CD14-positive monocyte (primary cell): ENCODE measurements around the gene PMEL. TPM values are rescaled to one million over a fixed set of nuclear protein-coding genes. Genes with fewer than 3 reads are reported as not detected.
"Not testable (repeated sequence)": the region's sequence is repeated elsewhere in the genome, so short reads cannot be mapped to it uniquely, and the experiment has no call there.

Source experiments
- DNase-seq, 3 donors: peaks; one replicate each; pipeline ENCODE4 v3.0.0-alpha.2; 2011 to 2022
- H2AFZ ChIP-seq: 2 replicates; pipeline ENCODE4 v1.6.0; 2012; ENCODE audit warnings: mild to moderate bottlenecking, low read depth, low read length, inconsistent platforms; ENCODE audit not compliant: insufficient read depth, poor library complexity, severe bottlenecking
- H3K27ac ChIP-seq, 2 donors: 1 replicate in 1 of 2; 2 replicates in 1 of 2; pipeline ENCODE4 v1.5.1; 2012 to 2013; ENCODE audit warnings: low read length in 2 of 2, control low read depth in 1 of 2, inconsistent platforms in 1 of 2, low read depth in 1 of 2, mild to moderate bottlenecking in 1 of 2
- H3K27me3 ChIP-seq, 2 donors: one replicate each; pipeline versions ENCODE4 v1.6.0 to v1.6.1; 2011 to 2013; ENCODE audit warnings: low read length in 2 of 2; ENCODE audit not compliant: control insufficient read depth in 2 of 2, insufficient read depth in 2 of 2
- H3K36me3 ChIP-seq, 2 donors: replicated peaks in 1 of 2; 1 replicate in 1 of 2; 2 replicates in 1 of 2; pipeline versions ENCODE4 v1.5.1 to v1.6.1; 2012 to 2013; ENCODE audit warnings: low read length in 2 of 2, control low read depth in 1 of 2, inconsistent platforms in 1 of 2, mild to moderate bottlenecking in 1 of 2; ENCODE audit not compliant: insufficient read depth in 2 of 2, control insufficient read depth in 1 of 2
- H3K4me1 ChIP-seq, 2 donors: 1 replicate in 1 of 2; 2 replicates in 1 of 2; pipeline versions ENCODE4 v1.5.1 to v1.6.1; 2012 to 2013; ENCODE audit warnings: low read length in 2 of 2, control low read depth in 1 of 2, inconsistent platforms in 1 of 2, mild to moderate bottlenecking in 1 of 2, moderate library complexity in 1 of 2; ENCODE audit not compliant: insufficient read depth in 2 of 2, control insufficient read depth in 1 of 2
- H3K4me2 ChIP-seq: replicated peaks from 2 replicates; pipeline ENCODE3; 2012; ENCODE audit warnings: low read length, moderate library complexity, mild to moderate bottlenecking; ENCODE audit not compliant: poor library complexity, severe bottlenecking; ENCODE audit errors: extremely low read depth
- H3K4me3 ChIP-seq, 3 experiments: fragments of 200-600 bp in 1 of 3; sonication (generic) in 1 of 3; replicated peaks in 1 of 3; 1 replicate in 2 of 3; 2 replicates in 1 of 3; pipeline ENCODE4 v1.5.1; 2011 to 2013; ENCODE audit warnings: low read length in 3 of 3, mild to moderate bottlenecking in 3 of 3, control low read depth in 2 of 3, low read depth in 2 of 3, inconsistent platforms in 1 of 3, moderate library complexity in 1 of 3
- H3K79me2 ChIP-seq: 2 replicates; pipeline ENCODE4 v1.6.0; 2012; ENCODE audit warnings: mild to moderate bottlenecking, control low read depth, inconsistent platforms, low read length, moderate library complexity; ENCODE audit not compliant: insufficient read depth
- H3K9ac ChIP-seq: 2 replicates; pipeline ENCODE4 v1.6.0; 2017; ENCODE audit warnings: low read length, mild to moderate bottlenecking; ENCODE audit not compliant: insufficient read depth, poor library complexity, severe bottlenecking
- H3K9me3 ChIP-seq, 2 donors: replicated peaks in 1 of 2; 1 replicate in 1 of 2; 2 replicates in 1 of 2; pipeline versions ENCODE4 v1.5.1 to v1.6.1; 2012 to 2013; ENCODE audit warnings: low read length in 2 of 2, control low read depth in 1 of 2; ENCODE audit not compliant: control insufficient read depth in 1 of 2, insufficient read depth in 1 of 2
- H4K20me1 ChIP-seq: 2 replicates; pipeline ENCODE4 v1.6.0; 2012; ENCODE audit warnings: mild to moderate bottlenecking, low read length, control low read depth, moderate library complexity; ENCODE audit not compliant: insufficient read depth
- H3K27ac Mint-ChIP-seq, 7 donors: one replicate each; pipeline ENCODE4 v1.8.0; 2020; ENCODE audit warnings: mild to moderate bottlenecking in 7 of 7, mixed read lengths in 7 of 7, moderate library complexity in 6 of 7, inconsistent platforms in 2 of 7
- H3K27me3 Mint-ChIP-seq, 3 donors: one replicate each; pipeline ENCODE4 v1.8.0; 2021 to 2022; ENCODE audit warnings: low read depth in 3 of 3, mild to moderate bottlenecking in 3 of 3, mixed read lengths in 3 of 3, moderate library complexity in 3 of 3, inconsistent platforms in 1 of 3
- H3K36me3 Mint-ChIP-seq, 2 donors: one replicate each; pipeline ENCODE4 v1.8.0; 2020; ENCODE audit warnings: mixed read lengths in 2 of 2, inconsistent platforms in 1 of 2, mild to moderate bottlenecking in 1 of 2
- H3K4me1 Mint-ChIP-seq: one replicate; pipeline ENCODE4 v1.8.0; 2020; ENCODE audit warnings: mild to moderate bottlenecking, mixed read lengths
- H3K4me3 Mint-ChIP-seq, 2 donors: one replicate each; pipeline ENCODE4 v1.8.0; 2020; ENCODE audit warnings: mild to moderate bottlenecking in 2 of 2, mixed read lengths in 2 of 2, moderate library complexity in 1 of 2
- H3K9me3 Mint-ChIP-seq, 7 donors: one replicate each; pipeline ENCODE4 v1.8.0; 2020 to 2022; ENCODE audit warnings: mixed read lengths in 7 of 7, mild to moderate bottlenecking in 6 of 7, moderate library complexity in 6 of 7, inconsistent platforms in 2 of 7
- WGBS: methylation state at CpG from one replicate; pipeline ENCODE4 v1.1.5; 2013; ENCODE audit warnings: missing lambda C conversion rate; ENCODE audit not compliant: insufficient coverage; 5-methylcytosine and 5-hydroxymethylcytosine counted together
- intact Hi-C, 2 donors: fragments of 100-400 bp; cut with micrococcal nuclease; formaldehyde crosslinking; loops; one replicate each; pipeline versions ENCODE4 v1.15.0 to v1.15.1; 2023
- polyA plus RNA-seq, 3 donors: library from polyadenylated mRNA; depleted of rRNA in 1 of 3; unstranded in 2 of 3; stranded (reverse) in 1 of 3; fragments of 300-500 nt in 2 of 3; fragments of >200 nt in 1 of 3; fragmentation: Illumina TruSeq in 2 of 3; gene quantifications; 1 replicate in 2 of 3; 2 replicates in 1 of 3; pipeline ENCODE4 v1.2.3, GENCODE V29; 2012 to 2021
- TF ChIP-seq, protein P1 (sequence below): fragments of 200-600 bp; IDR thresholded peaks from one replicate; pipeline ENCODE4 v1.8.0; 2022; ENCODE audit warnings: antibody characterized with exemption, mild to moderate bottlenecking

The PMEL gene
- polyA plus RNA-seq, 3 donors = 0.37 to 0.54 (median 0.40) TPM

DNA sequence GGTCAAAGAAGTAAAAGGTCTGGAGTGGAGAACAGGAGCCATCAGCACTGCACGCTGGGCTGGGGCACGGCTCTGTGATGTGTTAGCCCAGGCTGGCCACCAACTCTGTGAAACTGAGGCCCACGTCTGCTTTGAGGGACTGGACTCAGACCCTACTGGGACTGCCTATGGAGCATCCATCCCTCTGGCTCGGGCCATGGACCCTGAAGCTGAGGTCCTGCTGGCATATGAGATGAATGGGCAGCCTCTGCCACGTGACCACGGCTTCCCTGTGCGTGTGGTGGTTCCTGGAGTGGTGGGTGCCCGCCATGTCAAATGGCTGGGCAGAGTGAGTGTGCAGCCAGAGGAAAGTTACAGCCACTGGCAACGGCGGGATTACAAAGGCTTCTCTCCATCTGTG lies 38.4 kb upstream of the PMEL start:
- no peak overlapping the region for H3K4me2 ChIP-seq
- no peak overlapping the region for H3K9ac ChIP-seq
- no peaks in the 10 kb centered on the region for H4K20me1 ChIP-seq
- H3K36me3 ChIP-seq = peaks cover 17 to 26% of the 10 kb centered on the region in 2 donors
- Mint-ChIP-seq H3K27me3 (peaks cover 0 to 1% (median 0%) of the 10 kb centered on the region in 3 donors), H3K4me3 (no peak overlapping the region), H3K4me1 (peaks cover 32% of the 10 kb centered on the region), H3K36me3 (peaks cover 30 to 46% of the 10 kb centered on the region in 2 donors), H3K9me3 (no peaks in the 10 kb centered on the region), H3K27ac (peak overlapping the region in 4 of 7 donors; percentile 61 to 71 (median 64))
- intact Hi-C loops = no loop called here
- H3K4me1 ChIP-seq = peaks cover 5 to 12% of the 10 kb centered on the region in 2 donors
- TF ChIP-seq, protein P1, sequence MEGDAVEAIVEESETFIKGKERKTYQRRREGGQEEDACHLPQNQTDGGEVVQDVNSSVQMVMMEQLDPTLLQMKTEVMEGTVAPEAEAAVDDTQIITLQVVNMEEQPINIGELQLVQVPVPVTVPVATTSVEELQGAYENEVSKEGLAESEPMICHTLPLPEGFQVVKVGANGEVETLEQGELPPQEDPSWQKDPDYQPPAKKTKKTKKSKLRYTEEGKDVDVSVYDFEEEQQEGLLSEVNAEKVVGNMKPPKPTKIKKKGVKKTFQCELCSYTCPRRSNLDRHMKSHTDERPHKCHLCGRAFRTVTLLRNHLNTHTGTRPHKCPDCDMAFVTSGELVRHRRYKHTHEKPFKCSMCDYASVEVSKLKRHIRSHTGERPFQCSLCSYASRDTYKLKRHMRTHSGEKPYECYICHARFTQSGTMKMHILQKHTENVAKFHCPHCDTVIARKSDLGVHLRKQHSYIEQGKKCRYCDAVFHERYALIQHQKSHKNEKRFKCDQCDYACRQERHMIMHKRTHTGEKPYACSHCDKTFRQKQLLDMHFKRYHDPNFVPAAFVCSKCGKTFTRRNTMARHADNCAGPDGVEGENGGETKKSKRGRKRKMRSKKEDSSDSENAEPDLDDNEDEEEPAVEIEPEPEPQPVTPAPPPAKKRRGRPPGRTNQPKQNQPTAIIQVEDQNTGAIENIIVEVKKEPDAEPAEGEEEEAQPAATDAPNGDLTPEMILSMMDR = no peak
- no peaks in the 10 kb centered on the region for H3K27me3 ChIP-seq
- H3K27ac ChIP-seq = no peak overlapping the region
- 98% methylated on average over 10 of the region's 10 CpGs for WGBS
- H3K9me3 ChIP-seq = no peaks in the 10 kb centered on the region
- no peak overlapping the region for H2AFZ ChIP-seq
- no peaks in the 10 kb centered on the region for H3K79me2 ChIP-seq
- no peak for DNase-seq
- H3K4me3 ChIP-seq = no peak overlapping the region

- H2AFZ ChIP-seq, H3K4me3 ChIP-seq, H3K4me2 ChIP-seq, H3K9ac ChIP-seq, H3K4me3 Mint-ChIP-seq, H3K27ac ChIP-seq, H3K79me2 ChIP-seq, H3K27me3 Mint-ChIP-seq, H3K9me3 Mint-ChIP-seq, H3K27me3 ChIP-seq, intact Hi-C loops, H3K9me3 ChIP-seq, H4K20me1 ChIP-seq: not testable (repeated sequence)
- H3K27ac Mint-ChIP-seq = peak overlapping the region; percentile 15 to 82 (median 46)
- peak; percentile 21 to 52 (median 26) for DNase-seq
- Histone ChIP-seq H3K36me3 (peaks cover 17 to 26% of the 10 kb centered on the region in 2 donors), H3K4me1 (peaks cover 5 to 12% of the 10 kb centered on the region in 2 donors)
- peaks cover 31% of the 10 kb centered on the region for H3K4me1 Mint-ChIP-seq
- 74% methylated on average over 3 of the region's 5 CpGs for WGBS
- H3K36me3 Mint-ChIP-seq = peaks cover 31 to 52% of the 10 kb centered on the region in 2 donors
These were observed 37.5 kb upstream of the PMEL start for GRCh38 chr12:56003376-56003775.
